ENCODE data around the gene TMEM131L.

The TMEM131L gene

GRCh38 chr4:153510252-153511001 lies 44.3 kb downstream of the TMEM131L start:
- Histone ChIP-seq H3K27me3 (ENCODE audit: insufficient read depth, low read length, poor library complexity, severe bottlenecking) (no peaks in the 10 kb centered on the region), H3K4me3 (ENCODE audit: low read length, poor library complexity, severe bottlenecking) (no peak overlapping the region), H3K4me1 (ENCODE audit: insufficient read depth, low read length, poor library complexity, severe bottlenecking) (peaks cover 11% of the 10 kb centered on the region), H3K9me2 (replicated peaks; ENCODE audit: low read depth, low read length) (no peaks in the 10 kb centered on the region), H3K79me2 (ENCODE audit: insufficient read depth, low read length) (peaks cover 98% of the 10 kb centered on the region), H3K9ac (ENCODE audit: low read depth, low read length, poor library complexity, severe bottlenecking) (no peak overlapping the region), H3K9me3 (ENCODE audit: insufficient read depth, low read depth, low read length) (no peaks in the 10 kb centered on the region), H4K20me1 (ENCODE audit: insufficient read depth, low read length, poor library complexity, severe bottlenecking) (peaks cover 72% of the 10 kb centered on the region), H3K36me3 (ENCODE audit: insufficient read depth, low read length) (peaks cover 68% of the 10 kb centered on the region), H3K4me2 (ENCODE audit: low read depth, low read length, poor library complexity, severe bottlenecking) (no peak overlapping the region), H3F3A (ENCODE audit: low read depth) (no peaks in the 10 kb centered on the region), H2AFZ (ENCODE audit: low read length) (no peak overlapping the region)
- no peak for TF ChIP-seq CTCF (conservative IDR thresholded peaks at IDR 0.05; ENCODE audit: low read length)
- TF ChIP-seq EZH2phosphoT487 (IDR thresholded peaks at IDR 0.05; ENCODE audit: borderline replicate concordance): no peak

GRCh38 chr4:153511104-153511503 lies 44.9 kb downstream of the TMEM131L start:
- H4K20me1 ChIP-seq (ENCODE audit: insufficient read depth, low read length, poor library complexity, severe bottlenecking): peaks cover 72% of the 10 kb centered on the region
- no peak overlapping the region for H3K4me3 ChIP-seq (ENCODE audit: low read length, poor library complexity, severe bottlenecking)
- H3K27me3 ChIP-seq (ENCODE audit: insufficient read depth, low read length, poor library complexity, severe bottlenecking): no peaks in the 10 kb centered on the region
- peaks cover 98% of the 10 kb centered on the region for H3K79me2 ChIP-seq (ENCODE audit: insufficient read depth, low read length)
- H3F3A ChIP-seq (ENCODE audit: low read depth): no peaks in the 10 kb centered on the region
- no peak overlapping the region for H2AFZ ChIP-seq (ENCODE audit: low read length)
- no peaks in the 10 kb centered on the region for H3K9me2 ChIP-seq (replicated peaks; ENCODE audit: low read depth, low read length)
- no peaks in the 10 kb centered on the region for H3K9me3 ChIP-seq (ENCODE audit: insufficient read depth, low read depth, low read length)
- peaks cover 61% of the 10 kb centered on the region for H3K36me3 ChIP-seq (ENCODE audit: insufficient read depth, low read length)
- peaks cover 12% of the 10 kb centered on the region for H3K4me1 ChIP-seq (ENCODE audit: insufficient read depth, low read length, poor library complexity, severe bottlenecking)
- H3K9ac ChIP-seq (ENCODE audit: low read depth, low read length, poor library complexity, severe bottlenecking): no peak overlapping the region
- no peak overlapping the region for H3K4me2 ChIP-seq (ENCODE audit: low read depth, low read length, poor library complexity, severe bottlenecking)
- no peak for TF ChIP-seq CTCF (conservative IDR thresholded peaks at IDR 0.05; ENCODE audit: low read length)

GRCh38 chr4:153512162-153512852 lies 46.1 kb downstream of the TMEM131L start:
- Histone ChIP-seq H3K4me3 (ENCODE audit: low read length, poor library complexity, severe bottlenecking) (no peak overlapping the region), H3K79me2 (ENCODE audit: insufficient read depth, low read length) (peaks cover 99% of the 10 kb centered on the region), H3K9ac (ENCODE audit: low read depth, low read length, poor library complexity, severe bottlenecking) (no peak overlapping the region), H3K27me3 (ENCODE audit: insufficient read depth, low read length, poor library complexity, severe bottlenecking) (no peaks in the 10 kb centered on the region), H3K9me3 (ENCODE audit: insufficient read depth, low read depth, low read length) (no peaks in the 10 kb centered on the region), H4K20me1 (ENCODE audit: insufficient read depth, low read length, poor library complexity, severe bottlenecking) (peaks cover 72% of the 10 kb centered on the region), H3K9me2 (replicated peaks; ENCODE audit: low read depth, low read length) (no peaks in the 10 kb centered on the region), H3K36me3 (ENCODE audit: insufficient read depth, low read length) (peaks cover 59% of the 10 kb centered on the region), H3F3A (ENCODE audit: low read depth) (no peaks in the 10 kb centered on the region), H2AFZ (ENCODE audit: low read length) (no peak overlapping the region), H3K4me1 (ENCODE audit: insufficient read depth, low read length, poor library complexity, severe bottlenecking) (peaks cover 12% of the 10 kb centered on the region), H3K4me2 (ENCODE audit: low read depth, low read length, poor library complexity, severe bottlenecking) (no peak overlapping the region)
- TF ChIP-seq EZH2phosphoT487 (IDR thresholded peaks at IDR 0.05; ENCODE audit: borderline replicate concordance) (no peak), CTCF (conservative IDR thresholded peaks at IDR 0.05; ENCODE audit: low read length) (no peak)
